ENCODE measurements around the gene MPV17L.
"Not testable (repeated sequence)": the region's sequence is repeated elsewhere in the genome, so short reads cannot be mapped to it uniquely, and the experiment has no call there.

MPV17L gene

DNA sequence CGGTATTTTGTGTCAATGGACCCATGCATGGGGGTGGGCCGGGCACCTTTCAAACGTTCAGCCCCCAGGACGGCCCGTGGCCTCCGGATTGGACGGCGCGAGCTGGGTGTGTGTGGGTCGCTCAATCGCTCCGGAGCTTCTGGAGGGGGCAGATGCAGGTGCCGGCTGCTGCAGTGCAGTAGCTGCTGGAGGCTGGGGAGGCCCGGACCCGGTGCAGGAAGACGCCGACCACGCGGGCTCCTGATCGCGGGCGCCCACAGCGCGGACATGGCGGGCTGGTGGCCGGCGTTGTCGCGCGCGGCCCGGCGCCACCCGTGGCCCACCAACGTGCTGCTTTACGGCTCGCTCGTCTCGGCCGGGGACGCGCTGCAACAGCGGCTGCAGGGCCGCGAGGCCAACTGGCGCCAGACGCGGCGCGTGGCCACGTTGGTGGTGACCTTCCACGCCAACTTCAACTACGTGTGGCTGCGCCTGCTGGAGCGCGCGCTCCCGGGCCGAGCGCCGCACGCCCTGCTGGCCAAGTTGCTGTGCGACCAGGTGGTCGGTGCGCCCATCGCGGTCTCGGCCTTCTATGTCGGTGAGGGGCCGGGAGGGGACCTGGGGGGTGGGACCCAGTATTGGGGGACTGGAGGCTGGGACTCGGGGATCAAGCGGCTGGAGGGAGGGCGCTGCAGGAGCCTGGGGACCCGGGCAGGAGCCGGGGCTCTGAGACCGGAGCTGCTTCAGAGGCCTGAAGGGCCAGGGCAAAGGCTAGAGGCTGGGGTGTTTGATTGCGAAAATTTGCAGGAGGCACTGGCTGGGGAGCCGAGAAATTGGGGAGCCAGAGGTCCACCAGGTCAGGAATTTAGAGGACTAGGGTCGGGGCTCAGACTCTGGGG is at the start of gene MPV17L:
Gene MPV17L, plus strand, starts transcription at position 124 of the 878 bp plus-strand sequence. Its CDS starts 144 bp downstream, at position 268.
- DNase-seq = peak; percentile 78

DNA sequence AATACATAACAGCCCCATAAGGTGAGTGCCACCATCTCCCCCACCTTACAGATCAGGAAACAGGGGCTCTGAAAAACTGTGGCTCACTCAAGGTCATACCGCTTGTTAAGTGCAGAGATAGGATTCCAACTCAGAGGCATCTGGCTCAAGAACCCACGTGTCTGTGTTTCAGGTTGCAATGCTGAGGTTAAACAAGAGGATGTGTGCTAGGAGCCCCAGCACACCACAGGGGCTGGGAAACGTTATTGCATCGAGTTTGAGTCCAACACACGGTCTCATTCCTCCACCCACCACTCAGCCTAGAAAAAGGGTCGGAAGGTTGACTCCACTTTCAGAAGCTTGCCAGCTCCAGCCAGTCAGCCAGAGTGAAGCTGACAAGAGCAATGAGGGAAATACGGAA is 46.8 kb upstream of the MPV17L start:
- DNase-seq = not testable (repeated sequence)

DNA sequence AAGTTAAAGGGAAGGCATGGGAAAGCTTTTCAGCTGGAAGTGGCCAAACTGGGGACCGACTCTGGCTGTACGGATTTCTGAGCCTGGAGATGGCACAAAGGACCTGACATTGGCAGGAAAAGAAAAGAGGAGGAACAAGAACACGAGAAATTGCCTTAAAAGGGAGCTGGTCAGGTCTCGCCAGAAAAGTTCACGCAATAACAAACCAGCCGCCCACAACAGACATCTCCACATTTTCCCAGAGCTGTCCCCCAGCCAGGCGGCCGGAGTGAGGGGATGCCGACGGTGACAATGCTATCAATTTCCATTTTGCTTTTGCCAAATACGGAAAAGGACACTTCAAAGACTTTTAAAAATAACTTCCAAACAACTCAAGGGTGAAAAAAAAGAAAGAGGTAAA is 44.3 kb upstream of the MPV17L start:
- DNase-seq = not testable (repeated sequence)

GRCh38 chr16:15351745-15352144 is 43.8 kb upstream of the MPV17L start:
- not testable (repeated sequence) for DNase-seq

- DNase-seq = not testable (repeated sequence)
Observed at GRCh38 chr16:15352852-15353251, 42.7 kb upstream of the MPV17L start.

DNA sequence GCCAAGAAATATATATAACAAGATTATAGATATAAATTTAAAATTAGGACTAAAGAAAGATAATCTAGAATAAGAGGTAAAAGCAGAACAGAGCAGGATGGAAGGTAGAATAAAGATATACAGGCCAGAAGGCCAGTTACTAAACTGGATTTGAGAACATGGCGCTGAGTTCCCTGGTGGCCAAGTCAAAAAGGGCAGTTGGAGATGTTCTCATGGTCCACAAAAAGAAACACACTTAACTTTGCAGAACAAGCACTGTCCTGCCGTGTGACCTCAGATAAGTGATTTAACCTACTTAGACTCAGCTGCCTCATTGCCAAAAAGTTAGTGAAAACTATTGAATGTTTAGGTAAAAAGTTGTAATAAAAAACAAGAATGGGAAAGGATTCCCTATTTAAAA is 40.7 kb upstream of the MPV17L start:
- not testable (repeated sequence) for DNase-seq

DNA sequence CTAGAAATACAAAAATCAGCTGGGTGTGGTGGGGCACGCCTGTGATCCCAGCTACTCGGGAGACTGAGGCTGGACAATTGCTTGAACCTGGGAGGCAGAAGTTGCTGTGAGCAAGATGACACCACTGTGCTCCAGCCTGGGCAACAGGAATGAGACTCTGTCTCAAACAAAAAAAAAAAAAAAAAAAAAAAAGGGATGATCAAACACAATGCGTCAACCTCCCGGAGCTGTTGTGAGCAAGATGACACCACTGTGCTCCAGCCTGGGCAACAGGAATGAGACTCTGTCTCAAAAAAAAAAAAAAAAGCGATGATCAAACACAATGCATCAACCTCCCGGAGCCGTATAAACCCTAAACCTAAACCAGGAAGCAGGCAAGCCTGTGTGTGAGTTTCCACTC is 38.1 kb upstream of the MPV17L start:
- DNase-seq = not testable (repeated sequence)

DNA sequence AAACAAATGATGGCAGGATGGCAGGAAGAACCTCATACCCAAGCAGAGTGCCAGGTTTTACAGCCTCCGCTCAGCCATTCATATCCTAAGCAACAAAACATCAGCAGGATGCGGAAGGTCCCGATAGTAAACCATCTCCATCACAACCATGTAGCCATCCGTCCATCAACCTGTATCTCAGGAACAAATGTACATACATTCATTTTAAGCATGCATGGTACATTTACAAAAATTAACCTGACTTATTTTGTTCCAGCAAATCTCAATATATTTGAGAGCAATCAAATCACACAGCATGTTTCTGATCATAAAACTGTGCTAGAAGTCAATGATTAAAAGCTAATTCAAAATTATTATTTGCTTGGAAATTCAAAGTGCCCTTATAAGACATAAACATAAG is 17.4 kb upstream of the MPV17L start, which contains the start of gene NPIPA5:
Gene NPIPA5, minus strand, starts transcription at position 101 of the 400 bp plus-strand sequence. Its CDS starts 0 bp downstream, at position 101.
- not testable (repeated sequence) for DNase-seq

DNA sequence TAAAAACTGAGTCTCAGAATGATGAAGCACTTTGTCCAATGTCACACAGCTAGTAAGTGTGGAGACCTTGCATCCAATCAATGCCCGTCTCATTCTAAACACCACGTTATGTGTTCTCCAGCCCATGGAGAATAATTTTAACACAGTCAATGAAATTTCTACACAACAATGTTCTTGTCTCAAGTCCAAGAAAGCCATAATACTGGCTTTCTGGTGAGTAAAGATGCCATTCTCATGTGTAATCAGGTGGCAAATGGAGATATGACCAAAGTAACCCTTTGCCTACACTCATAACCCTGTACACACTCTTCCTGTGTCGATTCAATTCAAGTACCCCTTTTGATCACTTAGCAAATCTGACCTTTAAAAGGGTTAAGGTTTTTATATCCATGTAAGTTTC is 12.7 kb upstream of the MPV17L start:
- DNase-seq = not testable (repeated sequence)

DNA sequence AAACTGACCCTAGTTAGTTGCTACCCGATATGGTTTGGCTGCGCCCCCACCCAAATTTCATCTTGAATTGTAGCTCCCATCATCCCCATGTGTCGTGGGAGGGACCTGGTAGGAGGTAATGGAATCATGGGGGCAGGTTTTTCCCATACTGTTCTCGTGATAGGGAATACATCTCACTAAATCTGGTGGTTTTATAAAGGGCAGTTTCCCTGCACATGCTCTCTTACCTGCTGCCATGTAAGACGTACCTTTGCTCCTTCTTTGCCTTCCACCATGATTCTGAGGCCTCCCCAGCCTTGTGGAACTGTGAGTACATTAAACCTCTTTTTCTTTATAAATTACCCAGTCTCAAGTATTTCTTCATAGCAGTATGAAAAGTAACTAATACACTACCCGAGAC is 7.5 kb upstream of the MPV17L start:
- not testable (repeated sequence) for DNase-seq

- DNase-seq = not testable (repeated sequence)
Observed at GRCh38 chr16:15389916-15390315, 5.6 kb upstream of the MPV17L start.

- not testable (repeated sequence) for DNase-seq
Observed at GRCh38 chr16:15393025-15393424, 2.5 kb upstream of the MPV17L start.

DNA sequence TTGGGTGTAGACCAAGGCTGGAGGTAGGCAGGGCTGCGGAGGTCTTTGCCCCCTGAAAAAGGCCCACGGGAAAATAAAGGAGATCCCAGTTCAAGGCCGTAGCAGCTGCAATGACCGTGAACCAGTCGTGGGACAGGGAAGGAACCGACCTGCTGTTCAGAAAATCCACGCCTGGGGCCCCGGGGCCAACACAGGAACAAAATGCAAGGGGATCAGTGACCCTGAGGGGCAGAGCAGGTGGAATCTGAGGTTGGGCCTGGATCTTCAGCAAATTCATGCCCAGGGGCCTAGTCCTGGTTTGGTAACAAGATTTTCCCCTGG is 915 bp downstream of the MPV17L start:
- not testable (repeated sequence) for DNase-seq

DNA sequence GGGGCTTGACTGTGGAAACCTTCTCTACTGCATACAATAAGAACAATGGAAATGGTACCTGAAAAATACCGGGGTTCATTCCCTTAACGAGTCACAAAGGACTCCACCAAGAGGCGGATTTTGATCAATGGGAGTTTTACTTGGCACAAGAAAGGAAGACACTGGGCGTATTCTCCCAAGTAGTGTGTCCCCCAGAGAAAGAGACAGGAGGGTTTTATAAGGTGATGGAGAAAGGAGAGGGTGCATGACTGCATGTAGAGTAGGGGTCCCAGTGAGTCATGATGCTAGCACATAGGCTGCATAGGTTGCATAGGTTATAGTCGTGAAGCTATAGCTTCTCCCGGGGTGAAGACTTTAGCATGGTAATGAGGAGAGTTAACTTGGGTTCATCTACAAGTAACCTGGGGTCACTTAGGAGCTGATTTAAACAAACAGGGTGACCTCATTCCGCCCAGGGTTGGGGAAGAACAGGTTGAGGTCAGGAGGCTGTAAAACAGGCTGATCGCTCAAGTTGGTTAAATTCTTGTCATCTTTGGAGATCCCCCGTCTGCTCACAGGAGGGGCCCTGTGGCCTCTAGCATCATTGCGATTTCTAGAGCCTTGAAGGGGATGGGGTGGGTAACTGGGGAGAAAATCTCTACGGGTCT is 1.5 kb downstream of the MPV17L start:
- DNase-seq = no peak

DNA sequence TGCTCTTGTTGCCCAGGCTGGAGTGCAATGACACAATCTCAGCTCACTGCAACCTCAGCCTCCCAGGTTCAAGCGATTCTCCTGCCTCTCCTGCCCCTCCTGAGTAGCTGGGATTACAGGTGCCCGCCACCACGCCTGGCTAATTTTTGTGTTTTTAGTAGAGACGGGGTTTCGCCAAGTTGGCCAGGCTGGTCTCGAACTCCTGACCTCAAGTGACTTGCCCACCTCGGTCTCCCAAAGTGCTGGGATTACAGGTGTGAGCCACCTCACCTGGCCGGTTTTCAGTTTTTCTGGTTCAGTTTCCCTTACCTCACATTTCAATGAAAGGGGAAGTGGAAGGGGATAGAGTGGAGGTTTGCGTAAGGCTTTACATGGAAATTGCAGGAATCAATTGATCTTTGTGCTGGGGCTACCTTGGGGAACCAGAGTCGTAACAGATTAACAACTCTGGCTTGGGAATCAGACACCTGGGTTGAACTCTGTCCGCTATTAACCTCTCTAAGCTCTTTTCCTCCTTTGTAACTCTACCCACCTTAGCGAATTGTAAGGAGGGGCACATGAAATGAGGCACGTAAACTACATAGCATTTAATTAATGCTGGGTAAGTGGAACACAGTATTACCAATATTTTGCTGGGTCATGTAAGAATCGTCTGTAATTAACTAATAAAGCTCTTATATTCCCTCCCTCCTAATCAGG is 3.2 kb downstream of the MPV17L start:
- no peak for DNase-seq

DNA sequence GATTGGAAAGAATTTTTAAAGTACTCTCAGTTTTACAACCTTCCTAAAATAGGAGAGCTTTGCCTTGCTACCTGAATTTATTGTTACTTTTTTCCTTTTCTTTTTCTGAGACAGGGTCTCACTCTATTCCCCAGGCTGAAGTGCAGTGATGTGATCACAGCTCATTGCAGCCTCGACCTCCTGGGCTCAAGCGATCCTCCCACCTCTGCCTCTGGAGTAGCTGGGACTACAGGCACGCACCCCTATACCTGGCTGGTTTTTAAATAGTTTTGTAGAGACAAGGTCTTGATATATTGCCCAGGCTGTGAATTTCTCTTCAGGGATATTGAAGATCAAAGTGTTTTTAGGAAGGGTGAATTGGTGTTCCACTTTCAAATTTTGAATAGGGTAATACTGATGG is 3.8 kb downstream of the MPV17L start:
- no peak for DNase-seq

DNA sequence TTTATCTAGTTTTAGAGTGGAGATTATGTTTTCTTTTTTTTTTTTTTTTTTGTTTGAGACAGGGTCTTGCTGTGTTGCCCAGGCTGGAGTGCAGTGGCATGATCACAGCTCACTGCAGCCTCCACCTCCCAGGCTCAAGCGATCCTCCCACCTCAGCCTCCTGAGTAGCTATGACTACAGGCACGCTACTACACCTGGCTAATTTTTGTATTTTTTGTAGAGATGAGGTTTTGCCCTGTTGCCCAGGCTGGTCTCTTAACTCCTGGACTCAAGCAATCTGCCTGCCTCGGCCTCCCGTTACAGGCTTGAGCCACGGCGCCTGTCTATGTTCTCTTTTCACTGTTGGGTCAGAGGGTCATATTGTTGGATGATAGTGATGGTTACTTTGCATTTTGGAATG is 4.8 kb downstream of the MPV17L start:
- not testable (repeated sequence) for DNase-seq

DNA sequence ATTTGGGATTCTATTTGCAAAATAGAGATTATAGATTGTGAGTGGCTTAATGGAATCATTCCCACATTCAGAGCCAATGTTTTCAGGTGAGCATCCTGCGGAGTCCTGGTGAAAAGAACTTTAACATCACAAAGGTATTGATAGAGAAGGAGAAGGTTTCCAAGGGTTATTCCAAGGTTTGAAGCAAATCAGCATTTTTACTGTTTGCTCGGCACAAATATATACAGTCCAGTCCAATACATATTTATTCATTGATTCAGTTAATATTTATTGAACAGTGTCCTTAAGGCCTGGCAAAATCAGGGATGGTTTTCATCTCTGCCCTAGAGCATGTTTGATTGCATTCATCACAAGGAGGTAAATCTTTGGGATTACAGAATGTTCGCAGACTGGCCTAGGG is 6.4 kb downstream of the MPV17L start:
- DNase-seq = no peak

GRCh38 chr16:15403392-15403995 is 7.9 kb downstream of the MPV17L start:
- DNase-seq = no peak

GRCh38 chr16:15404091-15404490 is 8.5 kb downstream of the MPV17L start:
- not testable (repeated sequence) for DNase-seq

- DNase-seq = no peak
Observed at GRCh38 chr16:15404792-15405191, 9.2 kb downstream of the MPV17L start.

DNA sequence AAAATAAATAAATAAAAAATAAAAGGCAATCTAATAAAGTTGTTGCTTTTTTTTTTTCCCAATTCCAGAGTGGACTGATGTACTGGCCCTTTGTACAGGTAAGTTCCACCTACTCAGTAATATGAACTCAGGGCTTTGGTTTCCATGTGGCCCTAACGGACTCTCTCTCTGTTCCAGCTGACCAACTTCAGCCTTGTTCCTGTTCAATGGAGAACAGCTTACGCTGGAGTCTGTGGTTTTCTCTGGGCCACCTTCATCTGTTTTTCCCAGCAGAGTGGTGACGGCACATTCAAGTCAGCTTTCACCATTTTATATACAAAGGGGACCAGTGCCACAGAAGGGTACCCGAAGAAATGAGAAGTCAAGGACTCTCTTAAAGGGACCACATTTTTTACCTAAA is 12.2 kb downstream of the MPV17L start:
- DNase-seq = not testable (repeated sequence)

DNA sequence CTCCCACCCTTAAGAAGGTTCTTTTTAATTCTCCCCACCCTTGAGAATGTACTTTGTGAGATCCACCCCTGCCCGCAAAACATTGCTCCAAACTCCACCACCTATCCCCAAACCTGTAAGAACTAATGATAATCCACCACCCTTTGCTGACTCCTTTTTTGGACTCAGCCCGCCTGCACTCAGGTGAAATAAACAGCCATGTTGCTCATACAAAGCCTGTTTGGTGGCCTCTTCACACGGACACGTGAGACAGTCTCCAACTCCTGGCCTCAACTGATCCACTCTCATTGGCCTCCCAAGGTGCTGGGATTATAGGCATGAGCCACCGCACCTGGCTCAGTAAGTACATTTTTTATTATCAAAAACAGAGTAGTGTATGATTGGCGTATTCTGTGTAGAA is 13.9 kb downstream of the MPV17L start:
- DNase-seq = not testable (repeated sequence)

All from DMS53 (cell line).